Choroid plexus epithelial cell (primary cell): ENCODE data around the gene TUBB1.

Experiments
- DNase-seq: peaks from one replicate; pipeline ENCODE4 v3.0.0-alpha.2; 2010; ENCODE audit warnings: low read depth
- H3K4me3 ChIP-seq: 2 replicates; pipeline ENCODE4 v1.5.1; 2011; ENCODE audit warnings: low read depth, mild to moderate bottlenecking, control low read depth, low read length, moderate library complexity
- CTCF ChIP-seq: conservative IDR thresholded peaks from 2 replicates; pipeline ENCODE4 v1.5.1; 2011; ENCODE audit warnings: low read depth, mild to moderate bottlenecking, control low read depth, inconsistent platforms, low read length, moderate library complexity

Gene TUBB1

GRCh38 chr20:59030911-59031563 is 11.8 kb downstream of the TUBB1 start:
- no peak for TF ChIP-seq CTCF
- peak overlapping the region; percentile 89 for H3K4me3 ChIP-seq
- no peak for DNase-seq

GRCh38 chr20:59031564-59032022 is 12.4 kb downstream of the TUBB1 start:
- DNase-seq: no peak
- TF ChIP-seq CTCF: no peak

GRCh38 chr20:59032023-59032712 is 12.9 kb downstream of the TUBB1 start, which contains the start of gene ATP5F1E:
Gene ATP5F1E, minus strand, starts transcription at chr20:59032335. Its CDS starts 84 bp downstream, at chr20:59032251.
- TF ChIP-seq CTCF: no peak
- DNase-seq: peak; percentile 96
- H3K4me3 ChIP-seq: peak within 1 kb of the TSS; percentile 89

More at GRCh38 chr20:59031564-59032022, 12.4 kb downstream of the TUBB1 start:
- H3K4me3 ChIP-seq: peak overlapping the region; percentile 89

- peak; percentile 25 for TF ChIP-seq CTCF
- DNase-seq: no peak
- H3K4me3 ChIP-seq: peak overlapping the region; percentile 89
Observed at GRCh38 chr20:59032713-59033059, 13.5 kb downstream of the TUBB1 start.

- no peak overlapping the region for H3K4me3 ChIP-seq
- no peak for DNase-seq
- TF ChIP-seq CTCF: no peak
Observed at GRCh38 chr20:59033093-59033492, 13.9 kb downstream of the TUBB1 start.

GRCh38 chr20:59033616-59034165 is 14.5 kb downstream of the TUBB1 start:
- TF ChIP-seq CTCF: no peak
- no peak overlapping the region for H3K4me3 ChIP-seq
- no peak for DNase-seq
